Measurements from ENCODE around the gene STPG4.

DNA sequence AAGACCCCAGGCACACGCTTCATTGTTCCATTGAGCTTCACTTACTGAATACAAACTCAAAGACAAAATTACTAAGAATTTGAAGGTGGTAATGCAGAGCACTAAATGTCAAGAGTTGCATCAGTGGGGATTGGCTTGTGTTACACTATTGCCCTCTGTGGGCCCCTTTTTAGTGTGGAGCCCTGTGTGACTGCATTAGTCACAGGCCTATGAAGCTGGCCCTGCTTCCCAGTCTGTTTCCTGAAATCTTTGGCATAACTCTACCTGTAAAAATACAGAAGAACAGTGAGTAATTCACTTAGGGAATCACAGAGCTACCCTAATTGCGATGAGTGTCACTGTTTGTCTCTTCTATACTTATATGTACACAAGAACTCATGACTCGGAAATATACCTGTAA, 40.0 kb upstream of the STPG4 start:
- TF ChIP-seq TAF1 (IDR thresholded peaks at IDR 0.05; ENCODE audit: low read depth, low read length), result no peak
- TF ChIP-seq POLR2A (IDR thresholded peaks at IDR 0.05; ENCODE audit: low read depth, low read length), result no peak
- no peak for TF ChIP-seq POU2F2 (IDR thresholded peaks at IDR 0.05; ENCODE audit: low read depth, low read length)
- TF ChIP-seq POLR2AphosphoS5 (IDR thresholded peaks at IDR 0.05; ENCODE audit: low read depth, low read length), result no peak
- no peak for TF ChIP-seq SPI1 (IDR thresholded peaks at IDR 0.05; ENCODE audit: low read depth, low read length)

All from GM12891 (cell line).